WI38 (cell line): Measurements from ENCODE around the gene PPP1R14B.

Experiments used
- H3K4me3 ChIP-seq: 2 replicates; pipeline ENCODE4 v1.5.1; 2011; ENCODE audit warnings: low read depth, mild to moderate bottlenecking, control low read depth, low read length
- CTCF ChIP-seq: IDR thresholded peaks from 2 replicates; pipeline ENCODE4 v1.5.1; 2012; ENCODE audit warnings: low read depth, mild to moderate bottlenecking, control low read depth, low read length

PPP1R14B gene

GRCh38 chr11:64268025-64268892 is 21.5 kb upstream of the PPP1R14B start:
- no peak for TF ChIP-seq CTCF
- peak overlapping the region; percentile 64 for H3K4me3 ChIP-seq

- H3K4me3 ChIP-seq: no peak overlapping the region
- no peak for TF ChIP-seq CTCF
Observed at GRCh38 chr11:64267207-64267945, 20.6 kb upstream of the PPP1R14B start.

GRCh38 chr11:64266339-64266738 is 19.6 kb upstream of the PPP1R14B start:
- H3K4me3 ChIP-seq: no peak overlapping the region
- no peak for TF ChIP-seq CTCF

- no peak overlapping the region for H3K4me3 ChIP-seq
- no peak for TF ChIP-seq CTCF
Observed at GRCh38 chr11:64265176-64266160, 18.7 kb upstream of the PPP1R14B start.

- H3K4me3 ChIP-seq: no peak overlapping the region
- TF ChIP-seq CTCF: no peak
Observed at GRCh38 chr11:64264371-64264852, 17.7 kb upstream of the PPP1R14B start.

- TF ChIP-seq CTCF: no peak
- H3K4me3 ChIP-seq: no peak overlapping the region
Observed at GRCh38 chr11:64263947-64264317, 17.2 kb upstream of the PPP1R14B start.
